ENCODE data around the gene IMMP2L. TPM values are rescaled to one million over a fixed set of nuclear protein-coding genes. Genes with fewer than 3 reads are reported as not detected.
A peak's percentile ranks its signal among the peaks of the same experiment; 100 is the strongest.

Gene IMMP2L
- total and polyA plus RNA-seq, 2 of the 13 experiments (the other 11 are each of a cell fraction or from before 2014, with no cell fraction given): 7.8 to 16.9 TPM

DNA sequence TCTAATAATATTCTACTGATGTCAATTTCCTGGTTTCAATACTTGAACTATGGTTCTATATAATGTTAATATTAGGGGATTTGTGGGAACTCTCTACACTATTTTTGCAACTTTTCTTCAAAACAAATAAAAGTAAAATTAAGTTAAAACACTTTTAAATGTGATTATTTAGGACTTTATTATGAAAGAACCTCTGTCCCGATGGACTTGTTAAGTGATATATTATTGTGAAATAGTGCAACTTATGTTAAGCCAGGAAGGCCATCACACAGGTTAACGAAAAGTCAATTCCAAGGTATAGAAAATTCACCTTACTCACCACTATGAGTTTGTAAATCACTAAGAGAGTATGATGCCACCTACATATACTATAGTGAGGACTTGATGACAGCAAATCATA, 79.2 kb downstream of the IMMP2L start:
- no peak for DNase-seq (ENCODE audit: low spot score)
- FAIRE-seq: no peak
- TF ChIP-seq TEF (CRISPR knock-in tag; IDR thresholded peaks at IDR 0.05) (no peak), PLRG1 (conservative IDR thresholded peaks at IDR 0.05) (no peak), GATAD2A (CRISPR knock-in tag; IDR thresholded peaks at IDR 0.05) (no peak), CEBPB (IDR thresholded peaks at IDR 0.05; ENCODE audit: borderline replicate concordance, low read depth, low read length) (peak; percentile 60; the same call in 1 of the 2 replicates)
- no peak overlapping the region for H2AFZ ChIP-seq (ENCODE audit: low read length)
- no peaks in the 10 kb centered on the region for H3K36me3 ChIP-seq (replicated peaks in 1 of 2; ENCODE audit: control insufficient read depth in 1 of 2, insufficient read depth in 2 of 2, low read length in 2 of 2)
- no peaks in the 10 kb centered on the region for H3K27me3 ChIP-seq (ENCODE audit: control insufficient read depth in 1 of 2, insufficient read depth in 2 of 2, low read length in 2 of 2)
- ChIA-PET CTCF (ENCODE audit: low intra/inter-chr PET ratio, low total read pairs) (no interaction called here), POLR2A (no interaction called here)
- no peaks in the 10 kb centered on the region for H4K20me1 ChIP-seq (ENCODE audit: insufficient read depth, low read length)
- no peak overlapping the region for H3K4me2 ChIP-seq (ENCODE audit: low read depth, low read length)
- BruUV-seq (replicated peaks): no TSS peak
- ATAC-seq: no peak
- H3K9me3 ChIP-seq (ENCODE audit: low read length): no peaks in the 10 kb centered on the region
- intact Hi-C loops (cut with micrococcal nuclease; ENCODE audit: unreplicated experiment): loop anchor here (10.0 kb wide), 1 partner anchor 1388 kb away; no protein-coding TSS in a partner anchor
- WGBS (ENCODE audit: low lambda C conversion rate): 95% methylated on average over 2 of the region's 2 CpGs
- no peak overlapping the region for H3K9ac ChIP-seq (ENCODE audit: insufficient read depth, low read depth, low read length)
- in situ Hi-C loops (cut with HindIII; ENCODE audit: extremely low pct_ligation_motif_present, low pct_unique_long_range_greater_than_20kb): no loop called here
- H3K27ac ChIP-seq (ENCODE audit: extremely low read length, insufficient read depth, low read length): no peak overlapping the region
- no peak overlapping the region for H3K4me3 ChIP-seq (replicated peaks in 1 of 3; ENCODE audit: insufficient read depth in 1 of 3, low read depth in 2 of 3, low read length in 3 of 3)
- no peaks in the 10 kb centered on the region for H3K4me1 ChIP-seq (ENCODE audit: insufficient read depth, low read length)
- no peaks in the 10 kb centered on the region for H3K79me2 ChIP-seq (ENCODE audit: insufficient read depth, low read length)

DNA sequence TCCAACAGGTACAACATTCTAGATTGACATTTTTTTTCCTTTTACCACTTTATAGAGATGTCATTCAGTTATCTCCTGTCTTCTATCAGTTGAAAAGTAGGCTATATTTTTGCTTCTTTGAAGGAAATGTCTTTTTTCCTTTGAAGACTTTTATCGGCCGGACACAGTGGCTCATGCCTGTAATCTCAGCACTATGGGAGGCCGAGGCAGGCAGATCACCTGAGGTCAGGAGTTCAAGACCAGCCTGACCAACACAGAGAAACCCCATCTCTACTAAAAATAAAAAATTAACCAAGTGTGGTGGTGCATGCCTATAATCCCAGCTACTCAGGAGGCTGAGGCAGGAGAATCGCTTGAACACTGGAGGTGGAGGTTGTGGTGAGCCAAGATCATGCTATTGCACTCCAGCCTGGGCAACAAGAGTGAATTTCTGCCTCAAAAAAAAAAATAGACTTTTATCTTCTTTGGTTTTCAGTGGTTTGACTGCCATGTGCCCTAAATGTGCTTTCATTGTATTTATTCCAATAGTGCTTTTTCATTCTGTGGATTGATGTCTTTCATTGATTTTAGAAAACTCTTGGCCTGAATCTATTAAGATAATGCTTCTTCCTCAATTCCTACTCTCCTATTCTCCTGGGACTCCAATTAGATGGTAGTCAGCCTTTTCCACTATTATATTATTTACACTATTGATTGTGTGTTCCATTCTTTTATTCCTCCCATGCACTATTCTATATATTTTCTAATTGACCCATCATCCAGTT, 84.6 kb downstream of the IMMP2L start:
- TF ChIP-seq ZNF556 (CRISPR knock-in tag; IDR thresholded peaks at IDR 0.05; ENCODE audit: borderline replicate concordance) (no peak), ZBTB37 (CRISPR knock-in tag; IDR thresholded peaks at IDR 0.05) (no peak), ZNF124 (CRISPR knock-in tag; IDR thresholded peaks at IDR 0.05) (no peak), DNMT3B (CRISPR knock-in tag; conservative IDR thresholded peaks at IDR 0.05) (no peak), ZNF839 (CRISPR knock-in tag; IDR thresholded peaks at IDR 0.05; ENCODE audit: borderline replicate concordance) (no peak), MEIS1 (CRISPR knock-in tag; IDR thresholded peaks at IDR 0.05; ENCODE audit: borderline replicate concordance) (no peak), ZNF572 (CRISPR knock-in tag; IDR thresholded peaks at IDR 0.05) (no peak), PLRG1 (conservative IDR thresholded peaks at IDR 0.05) (no peak), BRD4 (CRISPR knock-in tag; IDR thresholded peaks at IDR 0.05) (no peak), CBX1 (IDR thresholded peaks at IDR 0.05; ENCODE audit: low read depth) (no peak)
- in situ Hi-C loops (cut with HindIII; ENCODE audit: extremely low pct_ligation_motif_present, low pct_unique_long_range_greater_than_20kb) (no loop called here), intact Hi-C loops (cut with micrococcal nuclease; ENCODE audit: unreplicated experiment) (no loop called here)
- Histone ChIP-seq H3K27me3 (ENCODE audit: control insufficient read depth in 1 of 2, insufficient read depth in 2 of 2, low read length in 2 of 2) (no peaks in the 10 kb centered on the region), H4K20me1 (ENCODE audit: insufficient read depth, low read length) (no peaks in the 10 kb centered on the region), H3K9ac (ENCODE audit: insufficient read depth, low read depth, low read length) (no peak overlapping the region), H3K4me2 (ENCODE audit: low read depth, low read length) (no peak overlapping the region), H3K4me3 (replicated peaks in 1 of 3; ENCODE audit: insufficient read depth in 1 of 3, low read depth in 2 of 3, low read length in 3 of 3) (no peak overlapping the region), H3K9me3 (ENCODE audit: low read length) (no peaks in the 10 kb centered on the region), H3K27ac (ENCODE audit: extremely low read length, insufficient read depth, low read length) (no peak overlapping the region), H2AFZ (ENCODE audit: low read length) (no peak overlapping the region), H3K4me1 (ENCODE audit: insufficient read depth, low read length) (no peaks in the 10 kb centered on the region), H3K36me3 (replicated peaks in 1 of 2; ENCODE audit: control insufficient read depth in 1 of 2, insufficient read depth in 2 of 2, low read length in 2 of 2) (no peaks in the 10 kb centered on the region), H3K79me2 (ENCODE audit: insufficient read depth, low read length) (no peaks in the 10 kb centered on the region)
- no peak for FAIRE-seq
- ATAC-seq: no peak
- WGBS (ENCODE audit: low lambda C conversion rate): 97% methylated on average over 4 of the region's 4 CpGs
- CTCF ChIA-PET (ENCODE audit: low intra/inter-chr PET ratio, low total read pairs): no interaction called here
- no peak for DNase-seq (ENCODE audit: low spot score)
- POLR2A ChIA-PET: no interaction called here
- BruUV-seq (replicated peaks): no TSS peak

Measured in HepG2 (cell line).